Muscle of back (tissue), 11 donors: ENCODE data around the gene TBL1Y. TPM values are rescaled to one million over a fixed set of nuclear protein-coding genes. Genes with fewer than 3 reads are reported as not detected.
"Not testable (repeated sequence)": the region's sequence is repeated elsewhere in the genome, so short reads cannot be mapped to it uniquely, and the experiment has no call there.

Source experiments
- DNase-seq, 3 donors: peaks; one replicate each; pipeline versions ENCODE4 v3.0.0 to v3.0.0-alpha.2; 2013
- polyA plus RNA-seq, 10 donors: library from polyadenylated mRNA; unstranded; fragments of 120-200 nt; gene quantifications; one replicate each; pipeline ENCODE4 v1.2.1, GENCODE V29; 2013; ENCODE audit not compliant: insufficient read length in 10 of 10

The TBL1Y gene
- polyA plus RNA-seq, 10 donors = 0.07 to 0.56 (median 0.19) TPM; not detected in 4

GRCh38 chrY:6972271-6972887 is 61.9 kb downstream of the TBL1Y start:
- peak in 1 of 3 donors; percentile 23 for DNase-seq

- DNase-seq = no peak
Observed at GRCh38 chrY:6974971-6975370, 64.5 kb downstream of the TBL1Y start.

GRCh38 chrY:6977783-6978182 is 67.3 kb downstream of the TBL1Y start:
- no peak for DNase-seq

GRCh38 chrY:6983221-6983620 is 72.7 kb downstream of the TBL1Y start:
- no peak for DNase-seq

GRCh38 chrY:6987811-6988210 is 77.3 kb downstream of the TBL1Y start:
- DNase-seq = no peak

- no peak for DNase-seq
Observed at GRCh38 chrY:6989886-6990620, 79.6 kb downstream of the TBL1Y start.

- DNase-seq = no peak
Observed at GRCh38 chrY:6992041-6992440, 81.5 kb downstream of the TBL1Y start.

GRCh38 chrY:6995987-6996386 is 85.5 kb downstream of the TBL1Y start:
- DNase-seq = no peak

- no peak for DNase-seq
Observed at GRCh38 chrY:6997503-6998066, 87.1 kb downstream of the TBL1Y start.

GRCh38 chrY:6999905-7000304 is 89.4 kb downstream of the TBL1Y start:
- no peak for DNase-seq

GRCh38 chrY:7002581-7002980 is 92.1 kb downstream of the TBL1Y start:
- DNase-seq = no peak

- DNase-seq = no peak
Observed at GRCh38 chrY:7007911-7008310, 97.4 kb downstream of the TBL1Y start.

- DNase-seq = no peak
Observed at GRCh38 chrY:7008578-7009355, 98.3 kb downstream of the TBL1Y start.

GRCh38 chrY:7013051-7013450 is 102.6 kb downstream of the TBL1Y start:
- no peak for DNase-seq

- DNase-seq = no peak
Observed at GRCh38 chrY:7016521-7016920, 106.0 kb downstream of the TBL1Y start.

- DNase-seq = no peak
Observed at GRCh38 chrY:7017244-7018080, 107.0 kb downstream of the TBL1Y start.

GRCh38 chrY:7039037-7039436 is 128.5 kb downstream of the TBL1Y start:
- no peak for DNase-seq

GRCh38 chrY:7040662-7041061 is 130.2 kb downstream of the TBL1Y start:
- no peak for DNase-seq

GRCh38 chrY:7041983-7042382 is 131.5 kb downstream of the TBL1Y start:
- DNase-seq = no peak

GRCh38 chrY:7052461-7052860 is 142.0 kb downstream of the TBL1Y start:
- not testable (repeated sequence) for DNase-seq

GRCh38 chrY:7056886-7057285 is 146.4 kb downstream of the TBL1Y start:
- no peak for DNase-seq

GRCh38 chrY:7078725-7079124 is 168.2 kb downstream of the TBL1Y start:
- DNase-seq = no peak
